ENCODE data around the gene DDIT3.

DNA sequence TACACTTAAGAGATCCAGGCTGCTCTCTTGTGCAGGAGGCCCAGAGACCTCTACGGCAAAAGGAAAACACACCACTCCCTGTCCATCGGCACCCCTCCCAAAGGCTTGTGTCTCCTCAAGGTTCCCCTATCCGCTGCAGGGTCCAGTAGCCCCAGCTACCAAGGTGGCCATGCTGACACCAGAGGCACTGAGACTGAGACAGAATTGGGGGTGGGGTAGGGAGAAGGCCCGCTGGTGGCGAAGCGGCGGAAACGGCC is 590 bp downstream of the DDIT3 start:
- TF ChIP-seq, protein P1, sequence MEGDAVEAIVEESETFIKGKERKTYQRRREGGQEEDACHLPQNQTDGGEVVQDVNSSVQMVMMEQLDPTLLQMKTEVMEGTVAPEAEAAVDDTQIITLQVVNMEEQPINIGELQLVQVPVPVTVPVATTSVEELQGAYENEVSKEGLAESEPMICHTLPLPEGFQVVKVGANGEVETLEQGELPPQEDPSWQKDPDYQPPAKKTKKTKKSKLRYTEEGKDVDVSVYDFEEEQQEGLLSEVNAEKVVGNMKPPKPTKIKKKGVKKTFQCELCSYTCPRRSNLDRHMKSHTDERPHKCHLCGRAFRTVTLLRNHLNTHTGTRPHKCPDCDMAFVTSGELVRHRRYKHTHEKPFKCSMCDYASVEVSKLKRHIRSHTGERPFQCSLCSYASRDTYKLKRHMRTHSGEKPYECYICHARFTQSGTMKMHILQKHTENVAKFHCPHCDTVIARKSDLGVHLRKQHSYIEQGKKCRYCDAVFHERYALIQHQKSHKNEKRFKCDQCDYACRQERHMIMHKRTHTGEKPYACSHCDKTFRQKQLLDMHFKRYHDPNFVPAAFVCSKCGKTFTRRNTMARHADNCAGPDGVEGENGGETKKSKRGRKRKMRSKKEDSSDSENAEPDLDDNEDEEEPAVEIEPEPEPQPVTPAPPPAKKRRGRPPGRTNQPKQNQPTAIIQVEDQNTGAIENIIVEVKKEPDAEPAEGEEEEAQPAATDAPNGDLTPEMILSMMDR (IDR thresholded peaks at IDR 0.05; ENCODE audit: low read length) = no peak; the same call in 1 of the 2 replicates
- no peak for TF ChIP-seq EZH2 (IDR thresholded peaks at IDR 0.05; ENCODE audit: borderline replicate concordance, low read length)
